HCEC 1CT (cell line): ENCODE measurements around the gene FAM81A.
A peak's percentile ranks its signal among the peaks of the same experiment; 100 is the strongest.
"Not testable (repeated sequence)": the region's sequence is repeated elsewhere in the genome, so short reads cannot be mapped to it uniquely, and the experiment has no call there.

Source experiments
- DNase-seq: peaks from one replicate; pipeline ENCODE4 v3.0.0-alpha.2; 2017

Gene FAM81A

GRCh38 chr15:59432389-59432788 lies 5.6 kb upstream of the FAM81A start:
- DNase-seq, result no peak

DNA sequence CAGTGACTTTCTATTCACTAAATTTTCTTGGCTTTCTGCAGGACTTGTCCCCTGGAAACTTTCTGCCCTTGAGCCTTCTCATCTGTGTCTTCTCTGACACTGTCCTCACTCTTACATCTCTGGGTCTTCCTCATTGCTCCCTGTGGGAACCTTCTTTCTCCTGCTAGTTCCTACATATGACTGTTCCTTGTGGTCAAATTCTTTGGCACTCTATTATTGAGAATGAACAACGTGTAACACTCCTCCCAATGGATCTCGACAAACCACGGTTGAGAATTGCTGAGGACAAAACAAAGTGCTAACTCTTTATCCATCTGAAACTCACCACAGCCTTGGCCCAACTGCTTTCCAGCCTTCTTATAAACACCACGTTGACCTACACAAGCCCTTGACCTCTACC lies 3.5 kb upstream of the FAM81A start:
- no peak for DNase-seq

DNA sequence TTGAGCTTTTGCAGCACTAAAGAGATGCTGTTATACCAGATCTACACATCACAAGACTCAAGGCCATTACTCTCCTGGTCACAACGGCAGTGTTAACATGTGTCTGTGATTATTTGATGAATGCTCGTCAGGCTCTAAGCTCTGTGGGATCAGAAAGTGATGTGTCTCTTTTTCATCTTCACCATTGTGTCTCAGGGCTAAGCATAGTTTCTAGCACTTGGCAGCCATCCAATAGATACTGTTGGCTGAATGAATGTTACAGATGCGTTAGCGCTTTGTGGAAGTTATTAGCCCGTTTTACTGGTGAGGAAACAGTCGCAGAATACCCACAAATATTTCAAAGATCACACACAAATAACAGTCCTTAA lies 1.2 kb upstream of the FAM81A start:
- DNase-seq, result no peak

DNA sequence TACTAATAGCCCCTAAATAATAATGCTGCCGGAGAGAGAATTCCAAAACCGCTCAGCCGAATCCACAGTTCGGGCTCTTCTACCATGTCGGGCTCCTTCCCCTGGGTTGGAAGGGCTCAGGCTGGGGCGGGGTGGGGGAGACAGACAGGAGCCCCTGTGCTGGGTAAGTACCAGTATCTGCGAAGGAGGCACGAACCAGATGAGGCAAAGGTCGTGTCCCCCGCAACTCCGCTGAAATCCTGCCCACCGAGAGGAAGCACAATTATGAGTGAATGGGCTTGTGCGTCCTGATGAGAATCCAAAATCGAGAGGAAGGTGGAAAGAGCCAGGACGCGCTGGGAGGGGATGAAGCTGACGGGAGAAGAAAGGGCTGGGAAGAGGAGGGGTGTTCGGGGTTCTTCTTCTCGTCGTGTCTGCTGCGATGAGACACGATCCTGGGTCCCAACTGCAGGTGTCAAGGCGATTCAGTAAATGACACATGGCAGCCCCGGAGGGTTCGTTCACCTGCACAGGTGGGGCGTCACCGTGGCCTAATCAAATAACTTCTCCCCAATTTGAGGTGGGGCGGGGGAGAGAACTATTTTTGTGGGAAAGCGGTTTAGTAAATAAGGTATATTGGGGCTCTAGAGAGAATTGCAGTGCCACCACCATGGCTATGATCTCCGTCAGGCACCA lies 707 bp upstream of the FAM81A start:
- no peak for DNase-seq

GRCh38 chr15:59438625-59439290 lies 772 bp downstream of the FAM81A start:
- DNase-seq, result peak; percentile 65

DNA sequence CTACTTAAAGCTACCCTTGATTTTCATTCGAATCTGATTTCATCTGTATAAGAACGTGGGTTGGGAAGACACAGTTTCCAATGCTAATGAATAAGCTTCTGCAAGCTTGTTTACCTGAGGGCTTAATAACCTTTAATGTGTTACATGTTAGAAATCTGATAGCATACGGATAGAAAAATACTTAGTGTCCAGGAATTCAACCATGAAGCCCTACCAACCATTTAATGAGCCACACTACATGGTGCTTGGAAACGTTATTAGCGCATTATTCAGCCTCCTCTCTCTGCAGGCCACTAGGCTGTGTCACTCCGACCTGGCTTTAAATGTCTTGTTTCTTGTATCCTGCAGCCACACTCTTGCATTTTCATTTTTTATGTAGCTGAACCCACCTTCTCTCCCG lies 1.6 kb downstream of the FAM81A start:
- no peak for DNase-seq

DNA sequence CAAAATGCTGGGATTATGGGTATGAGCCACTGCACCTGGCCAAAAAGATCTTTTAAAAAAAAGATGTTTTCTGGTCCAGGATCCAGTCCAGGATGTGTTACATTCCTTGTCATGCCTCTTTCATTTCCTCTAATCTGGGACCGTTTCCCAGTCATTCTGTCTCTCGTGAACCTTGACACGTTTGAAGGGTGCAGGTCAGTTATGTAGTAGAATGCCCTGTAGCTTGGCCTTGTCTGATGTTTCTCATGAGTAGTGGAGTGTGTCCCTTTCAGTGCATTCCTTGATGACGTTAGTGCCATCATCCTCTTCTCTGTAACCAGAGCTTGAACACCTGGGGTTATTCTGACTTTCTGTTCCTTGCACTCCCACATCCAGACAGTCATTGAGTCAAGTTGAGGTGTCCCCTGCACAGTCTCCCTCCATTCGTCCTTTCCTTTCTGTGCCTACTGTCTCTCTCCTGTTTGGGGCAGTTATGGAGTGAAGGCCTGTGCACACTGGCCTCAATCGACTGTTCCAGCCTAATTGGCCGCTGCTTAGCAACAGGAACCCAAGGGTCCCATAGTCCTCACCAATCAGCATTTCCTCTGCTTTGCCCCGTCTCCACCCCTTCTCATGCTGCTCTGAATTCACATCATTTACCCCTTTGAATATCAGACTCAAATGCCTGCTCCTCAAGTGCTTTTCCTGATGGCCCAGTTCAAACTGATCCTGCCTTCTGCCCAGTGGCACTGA lies 5.5 kb downstream of the FAM81A start:
- DNase-seq, result no peak

- no peak for DNase-seq
Observed at GRCh38 chr15:59444081-59444835, 6.3 kb downstream of the FAM81A start.

GRCh38 chr15:59444980-59445545 lies 7.1 kb downstream of the FAM81A start:
- DNase-seq, result no peak

- DNase-seq, result no peak
Observed at GRCh38 chr15:59446232-59446957, 8.4 kb downstream of the FAM81A start.

DNA sequence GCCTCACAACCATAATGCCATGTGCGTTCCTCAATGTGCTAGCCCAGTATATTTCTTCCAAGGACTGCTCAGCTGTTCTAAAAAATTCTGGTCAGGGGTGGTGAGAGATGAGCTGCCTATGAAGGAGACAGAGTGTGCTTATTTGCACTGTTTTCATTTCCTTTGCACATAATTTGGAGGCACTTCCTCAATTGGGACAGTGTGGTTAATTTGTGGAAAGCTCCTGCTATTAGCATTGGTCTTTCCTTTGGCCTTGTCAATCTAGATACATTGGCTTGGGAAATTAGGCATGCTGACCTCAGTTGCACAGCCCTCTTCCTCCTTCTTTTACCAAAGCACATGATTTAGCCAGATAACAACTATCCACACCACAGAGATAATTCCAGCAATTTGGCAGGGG lies 9.4 kb downstream of the FAM81A start:
- no peak for DNase-seq

DNA sequence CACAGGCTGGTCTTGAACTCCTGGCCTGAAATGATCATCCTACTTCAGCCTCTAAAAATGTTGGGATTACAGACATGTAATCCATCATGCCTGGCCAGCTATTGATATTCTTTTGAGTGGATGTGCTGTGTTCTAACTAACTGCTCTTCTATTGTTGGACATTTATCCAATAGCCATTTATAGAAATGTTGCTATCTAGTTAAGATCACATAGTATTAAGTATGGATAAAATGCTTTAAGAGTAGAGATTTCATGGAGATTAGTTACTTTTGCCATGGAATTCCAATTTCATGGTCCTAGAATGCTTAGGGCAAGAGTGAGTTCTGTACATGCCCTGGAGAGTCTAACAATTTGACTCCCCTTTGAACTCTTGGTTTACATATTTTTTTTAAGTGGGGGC lies 10.9 kb downstream of the FAM81A start:
- DNase-seq, result no peak

- no peak for DNase-seq
Observed at GRCh38 chr15:59453474-59454215, 15.7 kb downstream of the FAM81A start.

DNA sequence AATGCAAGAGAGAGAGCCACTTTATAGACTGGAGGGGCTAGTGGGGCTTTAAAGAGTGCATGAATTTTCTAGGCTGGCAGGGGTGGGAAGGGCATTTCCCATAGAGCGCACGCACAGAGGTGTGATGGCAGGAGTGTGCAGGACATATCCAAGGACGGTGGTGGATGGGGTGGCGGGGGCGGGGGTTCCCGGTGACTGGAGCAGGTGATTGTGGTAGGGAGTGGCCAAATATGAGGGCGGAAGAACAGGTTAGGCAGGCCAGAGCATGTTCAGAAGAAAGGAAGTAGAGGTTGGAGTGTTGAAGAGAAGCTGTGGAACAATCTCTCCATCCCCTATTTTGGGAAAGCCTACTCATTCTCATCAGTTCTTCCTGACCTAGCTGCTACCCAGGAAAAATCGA lies 18.1 kb downstream of the FAM81A start:
- DNase-seq, result no peak

DNA sequence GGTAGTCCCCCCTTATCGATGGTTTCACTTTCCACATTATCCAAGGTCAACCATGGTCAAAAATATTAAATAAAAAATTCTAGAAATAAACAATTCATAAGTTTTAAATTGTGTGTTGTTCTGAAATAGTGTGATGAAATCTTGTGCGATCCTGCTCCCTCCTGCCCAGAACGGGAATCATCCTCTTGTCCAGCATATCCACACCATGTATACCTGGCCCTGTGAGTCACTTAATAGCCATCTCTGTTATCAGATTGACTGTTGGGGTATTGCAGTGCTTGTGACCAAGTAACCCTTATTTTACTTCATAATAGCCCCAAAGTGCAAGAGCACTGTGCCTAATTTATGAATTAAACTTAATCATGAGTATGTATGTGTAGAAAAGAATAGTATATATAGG lies 19.1 kb downstream of the FAM81A start:
- no peak for DNase-seq

DNA sequence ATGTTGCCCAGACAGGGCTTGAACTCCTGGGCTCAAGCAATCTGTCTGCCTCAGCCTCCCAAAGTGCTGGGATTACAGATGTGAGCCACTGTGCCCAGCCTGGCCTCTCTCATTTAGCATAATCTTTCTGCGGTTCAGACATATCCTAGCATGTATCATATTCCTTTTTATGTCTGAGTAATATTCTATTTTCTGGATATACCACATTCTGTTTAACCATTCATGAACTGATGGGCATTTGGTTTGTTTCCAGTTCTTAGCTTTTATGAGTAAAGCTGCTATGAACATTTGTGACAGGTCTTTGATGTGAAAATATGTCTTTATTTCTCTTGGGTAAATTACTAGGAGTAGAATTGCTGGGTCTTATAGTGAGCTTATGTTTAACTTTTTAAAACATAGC lies 23.5 kb downstream of the FAM81A start:
- DNase-seq, result no peak

DNA sequence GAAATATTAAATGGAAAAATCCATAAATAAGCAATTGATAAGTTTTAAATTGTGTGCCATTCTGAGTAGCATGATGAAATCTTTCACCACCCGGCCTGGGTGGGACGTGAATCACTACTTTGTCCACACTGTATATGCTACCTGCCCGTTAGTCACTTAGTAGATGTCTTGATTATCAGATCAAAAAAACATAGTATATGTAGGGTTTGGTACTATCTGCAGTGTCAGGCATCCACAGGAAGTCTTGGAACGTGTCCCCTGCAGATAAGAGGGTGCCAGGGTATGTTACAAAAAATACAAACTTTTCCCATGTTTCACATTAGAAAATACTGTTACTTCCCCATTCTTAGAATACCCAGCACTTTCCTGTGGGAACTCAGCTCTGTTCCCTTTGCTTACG lies 35.2 kb downstream of the FAM81A start:
- DNase-seq, result no peak

- DNase-seq, result not testable (repeated sequence)
Observed at GRCh38 chr15:59475161-59475560, 37.2 kb downstream of the FAM81A start.

- DNase-seq, result no peak
Observed at GRCh38 chr15:59484399-59484798, 46.4 kb downstream of the FAM81A start.

DNA sequence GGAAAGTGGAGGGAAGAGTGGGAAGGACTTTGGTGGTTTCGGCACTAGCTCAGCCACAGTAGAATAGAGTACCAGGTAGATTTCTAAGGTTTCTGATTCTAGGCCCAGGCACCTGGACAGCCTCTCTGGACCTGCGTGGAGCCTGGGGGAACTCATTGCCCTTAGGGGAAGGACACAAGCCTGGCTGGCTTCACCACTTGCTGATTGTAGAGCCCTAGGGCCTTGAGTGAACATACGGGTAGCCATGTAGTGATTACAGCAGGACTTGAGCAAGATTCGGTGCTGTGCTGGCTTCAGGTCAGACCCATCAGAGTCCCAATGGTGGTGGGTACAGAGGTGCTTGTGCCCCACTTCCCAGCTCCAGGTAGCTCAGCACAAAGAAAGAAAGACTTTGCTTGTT lies 47.0 kb downstream of the FAM81A start:
- DNase-seq, result no peak

GRCh38 chr15:59489485-59489884 lies 51.5 kb downstream of the FAM81A start:
- DNase-seq, result not testable (repeated sequence)

DNA sequence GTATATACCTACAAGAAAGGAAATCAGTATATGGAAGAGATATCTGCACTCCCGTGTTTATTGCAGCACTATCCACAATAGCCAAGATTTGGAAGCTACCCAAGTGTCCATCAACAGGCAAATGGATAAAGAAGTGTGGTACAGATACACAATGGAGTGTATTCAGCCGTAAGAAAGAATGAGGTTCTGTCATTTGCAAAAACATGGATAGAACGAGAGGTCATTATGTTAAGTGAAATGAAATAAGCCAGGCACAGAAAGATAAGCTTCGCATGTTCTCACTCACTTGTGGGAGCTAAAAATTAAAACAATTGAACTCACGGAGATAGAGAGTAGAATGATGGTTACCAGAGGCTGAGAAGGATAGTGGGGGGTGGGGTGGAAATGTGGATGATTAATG lies 53.1 kb downstream of the FAM81A start:
- DNase-seq, result no peak
